Measurements from ENCODE around the gene H3-3A. TPM values are rescaled to one million over a fixed set of nuclear protein-coding genes. Genes with fewer than 3 reads are reported as not detected.

H3-3A gene
- polyA plus RNA-seq, 1 donor from 2014 or later, result 2,124 TPM

DNA sequence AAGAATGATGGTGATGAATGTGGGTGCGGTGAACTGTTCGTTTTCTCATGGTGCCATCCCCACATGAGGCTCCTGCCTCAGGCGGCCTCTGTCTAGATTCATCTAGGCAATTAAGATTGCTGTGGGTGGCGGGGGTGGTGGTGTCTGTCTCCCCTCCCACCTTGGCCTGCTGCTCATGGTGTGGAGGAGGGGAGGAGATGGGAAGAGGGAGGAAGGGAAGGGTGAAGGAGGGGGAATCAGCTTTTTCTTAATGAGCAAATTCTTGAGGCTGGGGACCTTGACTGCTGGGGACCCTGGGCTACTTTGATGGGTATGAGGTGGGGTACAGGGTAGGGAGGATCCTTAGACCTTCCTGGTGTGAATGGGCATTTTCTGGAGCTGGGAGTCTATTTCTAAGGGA is 55.8 kb downstream of the H3-3A start:
- Histone ChIP-seq H3K9me3 (ENCODE audit: low read length) (no peaks in the 10 kb centered on the region), H3F3A (ENCODE audit: insufficient read depth, low read length, poor library complexity, severe bottlenecking) (no peaks in the 10 kb centered on the region), H3K36me3 (ENCODE audit: insufficient read depth, low read length) (no peaks in the 10 kb centered on the region), H2AFZ (ENCODE audit: low read depth, low read length) (no peak overlapping the region), H3K27me3 (ENCODE audit: insufficient read depth, low read depth, low read length) (peaks cover 3% of the 10 kb centered on the region), H3K4me3 (ENCODE audit: low read length) (no peak overlapping the region), H4K20me1 (ENCODE audit: insufficient read depth) (no peaks in the 10 kb centered on the region), H3K9ac (ENCODE audit: low read length) (no peak overlapping the region), H3K9me2 (ENCODE audit: insufficient read depth, low read length) (no peaks in the 10 kb centered on the region), H3K79me2 (replicated peaks; ENCODE audit: insufficient read depth, low read length) (no peaks in the 10 kb centered on the region), H3K27ac (ENCODE audit: low read length) (no peak overlapping the region), H3K4me2 (ENCODE audit: low read length) (no peak overlapping the region)
- no peak for TF ChIP-seq TAF1 (IDR thresholded peaks at IDR 0.05; ENCODE audit: low read depth)
- TF ChIP-seq, protein P1, sequence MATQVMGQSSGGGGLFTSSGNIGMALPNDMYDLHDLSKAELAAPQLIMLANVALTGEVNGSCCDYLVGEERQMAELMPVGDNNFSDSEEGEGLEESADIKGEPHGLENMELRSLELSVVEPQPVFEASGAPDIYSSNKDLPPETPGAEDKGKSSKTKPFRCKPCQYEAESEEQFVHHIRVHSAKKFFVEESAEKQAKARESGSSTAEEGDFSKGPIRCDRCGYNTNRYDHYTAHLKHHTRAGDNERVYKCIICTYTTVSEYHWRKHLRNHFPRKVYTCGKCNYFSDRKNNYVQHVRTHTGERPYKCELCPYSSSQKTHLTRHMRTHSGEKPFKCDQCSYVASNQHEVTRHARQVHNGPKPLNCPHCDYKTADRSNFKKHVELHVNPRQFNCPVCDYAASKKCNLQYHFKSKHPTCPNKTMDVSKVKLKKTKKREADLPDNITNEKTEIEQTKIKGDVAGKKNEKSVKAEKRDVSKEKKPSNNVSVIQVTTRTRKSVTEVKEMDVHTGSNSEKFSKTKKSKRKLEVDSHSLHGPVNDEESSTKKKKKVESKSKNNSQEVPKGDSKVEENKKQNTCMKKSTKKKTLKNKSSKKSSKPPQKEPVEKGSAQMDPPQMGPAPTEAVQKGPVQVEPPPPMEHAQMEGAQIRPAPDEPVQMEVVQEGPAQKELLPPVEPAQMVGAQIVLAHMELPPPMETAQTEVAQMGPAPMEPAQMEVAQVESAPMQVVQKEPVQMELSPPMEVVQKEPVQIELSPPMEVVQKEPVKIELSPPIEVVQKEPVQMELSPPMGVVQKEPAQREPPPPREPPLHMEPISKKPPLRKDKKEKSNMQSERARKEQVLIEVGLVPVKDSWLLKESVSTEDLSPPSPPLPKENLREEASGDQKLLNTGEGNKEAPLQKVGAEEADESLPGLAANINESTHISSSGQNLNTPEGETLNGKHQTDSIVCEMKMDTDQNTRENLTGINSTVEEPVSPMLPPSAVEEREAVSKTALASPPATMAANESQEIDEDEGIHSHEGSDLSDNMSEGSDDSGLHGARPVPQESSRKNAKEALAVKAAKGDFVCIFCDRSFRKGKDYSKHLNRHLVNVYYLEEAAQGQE (IDR thresholded peaks at IDR 0.05; ENCODE audit: borderline replicate concordance), result no peak
- no peak for TF ChIP-seq RAD21 (conservative IDR thresholded peaks at IDR 0.05)
- no peak for TF ChIP-seq POLR2AphosphoS5 (IDR thresholded peaks at IDR 0.05)
- TF ChIP-seq SMC3 (conservative IDR thresholded peaks at IDR 0.05; ENCODE audit: poor library complexity), result no peak
- no peak for TF ChIP-seq MXI1 (conservative IDR thresholded peaks at IDR 0.05; ENCODE audit: poor library complexity, severe bottlenecking)
- TF ChIP-seq EZH2 (IDR thresholded peaks at IDR 0.05; ENCODE audit: borderline replicate concordance, insufficient read depth, low read length, poor library complexity, severe bottlenecking), result no peak
- TF ChIP-seq, protein P2, sequence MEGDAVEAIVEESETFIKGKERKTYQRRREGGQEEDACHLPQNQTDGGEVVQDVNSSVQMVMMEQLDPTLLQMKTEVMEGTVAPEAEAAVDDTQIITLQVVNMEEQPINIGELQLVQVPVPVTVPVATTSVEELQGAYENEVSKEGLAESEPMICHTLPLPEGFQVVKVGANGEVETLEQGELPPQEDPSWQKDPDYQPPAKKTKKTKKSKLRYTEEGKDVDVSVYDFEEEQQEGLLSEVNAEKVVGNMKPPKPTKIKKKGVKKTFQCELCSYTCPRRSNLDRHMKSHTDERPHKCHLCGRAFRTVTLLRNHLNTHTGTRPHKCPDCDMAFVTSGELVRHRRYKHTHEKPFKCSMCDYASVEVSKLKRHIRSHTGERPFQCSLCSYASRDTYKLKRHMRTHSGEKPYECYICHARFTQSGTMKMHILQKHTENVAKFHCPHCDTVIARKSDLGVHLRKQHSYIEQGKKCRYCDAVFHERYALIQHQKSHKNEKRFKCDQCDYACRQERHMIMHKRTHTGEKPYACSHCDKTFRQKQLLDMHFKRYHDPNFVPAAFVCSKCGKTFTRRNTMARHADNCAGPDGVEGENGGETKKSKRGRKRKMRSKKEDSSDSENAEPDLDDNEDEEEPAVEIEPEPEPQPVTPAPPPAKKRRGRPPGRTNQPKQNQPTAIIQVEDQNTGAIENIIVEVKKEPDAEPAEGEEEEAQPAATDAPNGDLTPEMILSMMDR (IDR thresholded peaks at IDR 0.05; ENCODE audit: poor library complexity, severe bottlenecking), result no peak
- no peak for TF ChIP-seq EP300 (conservative IDR thresholded peaks at IDR 0.05; ENCODE audit: poor library complexity, severe bottlenecking)

DNA sequence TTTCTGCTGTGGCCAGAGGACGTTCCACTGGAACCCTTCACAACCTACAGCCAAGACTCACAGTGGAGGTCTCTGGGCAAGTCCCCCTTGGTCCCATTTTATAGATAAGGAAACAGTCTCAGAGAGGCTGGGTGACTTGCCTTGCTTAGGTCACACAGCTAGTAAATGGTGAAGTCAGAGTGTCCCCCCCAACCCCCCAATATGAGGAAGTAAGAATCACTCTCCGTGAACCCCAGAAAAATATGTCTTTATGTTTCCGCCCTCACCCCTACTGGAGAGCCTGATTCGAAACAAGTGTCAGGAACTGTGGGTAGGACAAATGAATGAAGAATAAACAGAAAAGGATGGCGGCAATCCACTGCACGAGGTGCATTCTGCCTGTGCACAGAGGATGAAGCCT is 56.7 kb downstream of the H3-3A start:
- Histone ChIP-seq H3K27me3 (ENCODE audit: insufficient read depth, low read depth, low read length) (peaks cover 3% of the 10 kb centered on the region), H3K9me3 (ENCODE audit: low read length) (no peaks in the 10 kb centered on the region), H3K9me2 (ENCODE audit: insufficient read depth, low read length) (no peaks in the 10 kb centered on the region), H3K4me3 (ENCODE audit: low read length) (no peak overlapping the region), H3F3A (ENCODE audit: insufficient read depth, low read length, poor library complexity, severe bottlenecking) (no peaks in the 10 kb centered on the region), H2AFZ (ENCODE audit: low read depth, low read length) (no peak overlapping the region), H3K4me2 (ENCODE audit: low read length) (no peak overlapping the region), H3K36me3 (ENCODE audit: insufficient read depth, low read length) (no peaks in the 10 kb centered on the region), H3K27ac (ENCODE audit: low read length) (no peak overlapping the region), H3K9ac (ENCODE audit: low read length) (no peak overlapping the region), H3K79me2 (replicated peaks; ENCODE audit: insufficient read depth, low read length) (no peaks in the 10 kb centered on the region), H4K20me1 (ENCODE audit: insufficient read depth) (no peaks in the 10 kb centered on the region)
- TF ChIP-seq MXI1 (conservative IDR thresholded peaks at IDR 0.05; ENCODE audit: poor library complexity, severe bottlenecking), result no peak
- no peak for TF ChIP-seq RAD21 (conservative IDR thresholded peaks at IDR 0.05)
- no peak for TF ChIP-seq POLR2AphosphoS5 (IDR thresholded peaks at IDR 0.05)
- no peak for TF ChIP-seq EP300 (conservative IDR thresholded peaks at IDR 0.05; ENCODE audit: poor library complexity, severe bottlenecking)
- no peak for TF ChIP-seq SMC3 (conservative IDR thresholded peaks at IDR 0.05; ENCODE audit: poor library complexity)
- no peak for TF ChIP-seq EZH2 (IDR thresholded peaks at IDR 0.05; ENCODE audit: borderline replicate concordance, insufficient read depth, low read length, poor library complexity, severe bottlenecking)
- TF ChIP-seq, protein P1 (IDR thresholded peaks at IDR 0.05; ENCODE audit: borderline replicate concordance), result no peak
- TF ChIP-seq TAF1 (IDR thresholded peaks at IDR 0.05; ENCODE audit: low read depth), result no peak
- TF ChIP-seq, protein P2 (IDR thresholded peaks at IDR 0.05; ENCODE audit: poor library complexity, severe bottlenecking), result no peak

Data from neural cell (in vitro differentiated cells).